ENCODE measurements around the gene SDCBP2.

Gene SDCBP2

GRCh38 chr20:1263853-1264252, 65.1 kb downstream of the SDCBP2 start:
- no peak for TF ChIP-seq ZNF8 (CRISPR knock-in tag; IDR thresholded peaks at IDR 0.05)
- no peak for TF ChIP-seq SNAI2 (CRISPR knock-in tag; IDR thresholded peaks at IDR 0.05)
- TF ChIP-seq ZNF70 (CRISPR knock-in tag; IDR thresholded peaks at IDR 0.05): no peak
- no peak for TF ChIP-seq TCF4 (CRISPR knock-in tag; IDR thresholded peaks at IDR 0.05; ENCODE audit: borderline replicate concordance)
- TF ChIP-seq ZNF565 (CRISPR knock-in tag; conservative IDR thresholded peaks at IDR 0.05; ENCODE audit: low read depth): no peak
- no peak for TF ChIP-seq ARNTL (CRISPR knock-in tag; IDR thresholded peaks at IDR 0.05; ENCODE audit: borderline replicate concordance, low read depth)
- no peak for TF ChIP-seq PATZ1 (CRISPR knock-in tag; IDR thresholded peaks at IDR 0.05; ENCODE audit: borderline replicate concordance)
- TF ChIP-seq, protein P1, sequence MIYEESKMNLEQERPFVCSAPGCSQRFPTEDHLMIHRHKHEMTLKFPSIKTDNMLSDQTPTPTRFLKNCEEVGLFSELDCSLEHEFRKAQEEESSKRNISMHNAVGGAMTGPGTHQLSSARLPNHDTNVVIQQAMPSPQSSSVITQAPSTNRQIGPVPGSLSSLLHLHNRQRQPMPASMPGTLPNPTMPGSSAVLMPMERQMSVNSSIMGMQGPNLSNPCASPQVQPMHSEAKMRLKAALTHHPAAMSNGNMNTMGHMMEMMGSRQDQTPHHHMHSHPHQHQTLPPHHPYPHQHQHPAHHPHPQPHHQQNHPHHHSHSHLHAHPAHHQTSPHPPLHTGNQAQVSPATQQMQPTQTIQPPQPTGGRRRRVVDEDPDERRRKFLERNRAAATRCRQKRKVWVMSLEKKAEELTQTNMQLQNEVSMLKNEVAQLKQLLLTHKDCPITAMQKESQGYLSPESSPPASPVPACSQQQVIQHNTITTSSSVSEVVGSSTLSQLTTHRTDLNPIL (CRISPR knock-in tag; IDR thresholded peaks at IDR 0.05; ENCODE audit: low read depth): no peak
- no peak for TF ChIP-seq OSR1 (CRISPR knock-in tag; IDR thresholded peaks at IDR 0.05)
- TF ChIP-seq RARB (CRISPR knock-in tag; IDR thresholded peaks at IDR 0.05): no peak
- no peak for TF ChIP-seq ISL1 (CRISPR knock-in tag; IDR thresholded peaks at IDR 0.05)
- TF ChIP-seq CSRNP3 (CRISPR knock-in tag; IDR thresholded peaks at IDR 0.05): no peak
- TF ChIP-seq TOX (CRISPR knock-in tag; IDR thresholded peaks at IDR 0.05; ENCODE audit: borderline replicate concordance): no peak
- TF ChIP-seq, protein P2, sequence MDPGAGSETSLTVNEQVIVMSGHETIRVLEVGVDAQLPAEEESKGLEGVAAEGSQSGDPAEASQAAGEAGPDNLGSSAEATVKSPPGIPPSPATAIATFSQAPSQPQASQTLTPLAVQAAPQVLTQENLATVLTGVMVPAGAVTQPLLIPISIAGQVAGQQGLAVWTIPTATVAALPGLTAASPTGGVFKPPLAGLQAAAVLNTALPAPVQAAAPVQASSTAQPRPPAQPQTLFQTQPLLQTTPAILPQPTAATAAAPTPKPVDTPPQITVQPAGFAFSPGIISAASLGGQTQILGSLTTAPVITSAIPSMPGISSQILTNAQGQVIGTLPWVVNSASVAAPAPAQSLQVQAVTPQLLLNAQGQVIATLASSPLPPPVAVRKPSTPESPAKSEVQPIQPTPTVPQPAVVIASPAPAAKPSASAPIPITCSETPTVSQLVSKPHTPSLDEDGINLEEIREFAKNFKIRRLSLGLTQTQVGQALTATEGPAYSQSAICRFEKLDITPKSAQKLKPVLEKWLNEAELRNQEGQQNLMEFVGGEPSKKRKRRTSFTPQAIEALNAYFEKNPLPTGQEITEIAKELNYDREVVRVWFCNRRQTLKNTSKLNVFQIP (CRISPR knock-in tag; IDR thresholded peaks at IDR 0.05; ENCODE audit: borderline replicate concordance, low read depth): no peak
- TF ChIP-seq, protein P3, sequence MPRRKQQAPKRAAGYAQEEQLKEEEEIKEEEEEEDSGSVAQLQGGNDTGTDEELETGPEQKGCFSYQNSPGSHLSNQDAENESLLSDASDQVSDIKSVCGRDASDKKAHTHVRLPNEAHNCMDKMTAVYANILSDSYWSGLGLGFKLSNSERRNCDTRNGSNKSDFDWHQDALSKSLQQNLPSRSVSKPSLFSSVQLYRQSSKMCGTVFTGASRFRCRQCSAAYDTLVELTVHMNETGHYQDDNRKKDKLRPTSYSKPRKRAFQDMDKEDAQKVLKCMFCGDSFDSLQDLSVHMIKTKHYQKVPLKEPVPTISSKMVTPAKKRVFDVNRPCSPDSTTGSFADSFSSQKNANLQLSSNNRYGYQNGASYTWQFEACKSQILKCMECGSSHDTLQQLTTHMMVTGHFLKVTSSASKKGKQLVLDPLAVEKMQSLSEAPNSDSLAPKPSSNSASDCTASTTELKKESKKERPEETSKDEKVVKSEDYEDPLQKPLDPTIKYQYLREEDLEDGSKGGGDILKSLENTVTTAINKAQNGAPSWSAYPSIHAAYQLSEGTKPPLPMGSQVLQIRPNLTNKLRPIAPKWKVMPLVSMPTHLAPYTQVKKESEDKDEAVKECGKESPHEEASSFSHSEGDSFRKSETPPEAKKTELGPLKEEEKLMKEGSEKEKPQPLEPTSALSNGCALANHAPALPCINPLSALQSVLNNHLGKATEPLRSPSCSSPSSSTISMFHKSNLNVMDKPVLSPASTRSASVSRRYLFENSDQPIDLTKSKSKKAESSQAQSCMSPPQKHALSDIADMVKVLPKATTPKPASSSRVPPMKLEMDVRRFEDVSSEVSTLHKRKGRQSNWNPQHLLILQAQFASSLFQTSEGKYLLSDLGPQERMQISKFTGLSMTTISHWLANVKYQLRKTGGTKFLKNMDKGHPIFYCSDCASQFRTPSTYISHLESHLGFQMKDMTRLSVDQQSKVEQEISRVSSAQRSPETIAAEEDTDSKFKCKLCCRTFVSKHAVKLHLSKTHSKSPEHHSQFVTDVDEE (CRISPR knock-in tag; IDR thresholded peaks at IDR 0.05): no peak
- no peak for TF ChIP-seq ZC3H10 (CRISPR knock-in tag; IDR thresholded peaks at IDR 0.05)
- TF ChIP-seq BACH2 (CRISPR knock-in tag; IDR thresholded peaks at IDR 0.05; ENCODE audit: borderline replicate concordance): no peak
- no peak for TF ChIP-seq ZFP30 (CRISPR knock-in tag; IDR thresholded peaks at IDR 0.05)
- no peak for ATAC-seq
